SK-N-SH treated with all-trans-retinoic acid at 6 μM for 48 hours (cell line): ENCODE data around the gene CUBN.

Experiments used
- ARNTL ChIP-seq: fragments of 450-650 bp; formaldehyde crosslinking; IDR thresholded peaks from 2 replicates; pipeline ENCODE4 v1.5.0; 2020; ENCODE audit warnings: low read depth, mild to moderate bottlenecking, moderate library complexity, borderline replicate concordance
- BACH2 ChIP-seq: fragments of 250-450 bp; sonication (Bioruptor Pico); IDR thresholded peaks from 2 replicates; pipeline ENCODE4 v1.9.0; 2021; ENCODE audit warnings: mild to moderate bottlenecking, borderline replicate concordance
- PPARA ChIP-seq: fragments of 250-450 bp; sonication (Bioruptor Pico); IDR thresholded peaks from 2 replicates; pipeline ENCODE4 v1.5.0; 2020; ENCODE audit warnings: mild to moderate bottlenecking, borderline replicate concordance
- TOX ChIP-seq: fragments of 250-450 bp; sonication (Bioruptor Pico); IDR thresholded peaks from 2 replicates; pipeline ENCODE4 v1.8.0; 2021; ENCODE audit warnings: mild to moderate bottlenecking, moderate library complexity, borderline replicate concordance
- TSHZ2 ChIP-seq: fragments of 250-450 bp; sonication (Bioruptor Pico); IDR thresholded peaks from 2 replicates; pipeline ENCODE4 v1.5.0; 2020; ENCODE audit warnings: mild to moderate bottlenecking, moderate library complexity
- TF ChIP-seq, protein P1 (sequence below): fragments of 250-450 bp; sonication (Bioruptor Pico); IDR thresholded peaks from 2 replicates; pipeline ENCODE4 v1.8.0; 2020; ENCODE audit warnings: mild to moderate bottlenecking, moderate library complexity, borderline replicate concordance
- TF ChIP-seq, protein P2 (sequence below): fragments of 250-450 bp; sonication (Bioruptor Pico); IDR thresholded peaks from 2 replicates; pipeline ENCODE4 v1.5.1; 2020; ENCODE audit warnings: low read depth, mild to moderate bottlenecking, moderate library complexity

DNA sequence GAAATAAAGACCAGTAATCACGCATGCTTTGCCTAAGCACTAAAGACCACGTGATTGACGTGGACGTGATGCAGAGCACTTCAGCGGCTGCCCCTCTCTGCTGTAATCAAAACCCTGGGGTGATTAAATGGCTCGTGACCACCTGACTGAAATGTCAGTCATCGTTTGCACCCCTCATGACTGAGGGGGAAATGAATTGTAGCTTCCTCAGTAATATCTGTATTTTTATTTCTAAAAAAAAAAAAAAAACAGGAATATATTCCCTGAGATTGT, 164.3 kb downstream of the CUBN start:
- TF ChIP-seq ARNTL (CRISPR knock-in tag) (no peak), PPARA (CRISPR knock-in tag) (no peak), TSHZ2 (CRISPR knock-in tag) (no peak), TOX (no peak), BACH2 (CRISPR knock-in tag) (no peak)
- TF ChIP-seq, protein P1, sequence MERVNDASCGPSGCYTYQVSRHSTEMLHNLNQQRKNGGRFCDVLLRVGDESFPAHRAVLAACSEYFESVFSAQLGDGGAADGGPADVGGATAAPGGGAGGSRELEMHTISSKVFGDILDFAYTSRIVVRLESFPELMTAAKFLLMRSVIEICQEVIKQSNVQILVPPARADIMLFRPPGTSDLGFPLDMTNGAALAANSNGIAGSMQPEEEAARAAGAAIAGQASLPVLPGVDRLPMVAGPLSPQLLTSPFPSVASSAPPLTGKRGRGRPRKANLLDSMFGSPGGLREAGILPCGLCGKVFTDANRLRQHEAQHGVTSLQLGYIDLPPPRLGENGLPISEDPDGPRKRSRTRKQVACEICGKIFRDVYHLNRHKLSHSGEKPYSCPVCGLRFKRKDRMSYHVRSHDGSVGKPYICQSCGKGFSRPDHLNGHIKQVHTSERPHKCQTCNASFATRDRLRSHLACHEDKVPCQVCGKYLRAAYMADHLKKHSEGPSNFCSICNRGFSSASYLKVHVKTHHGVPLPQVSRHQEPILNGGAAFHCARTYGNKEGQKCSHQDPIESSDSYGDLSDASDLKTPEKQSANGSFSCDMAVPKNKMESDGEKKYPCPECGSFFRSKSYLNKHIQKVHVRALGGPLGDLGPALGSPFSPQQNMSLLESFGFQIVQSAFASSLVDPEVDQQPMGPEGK (CRISPR knock-in tag), result no peak
- TF ChIP-seq, protein P2, sequence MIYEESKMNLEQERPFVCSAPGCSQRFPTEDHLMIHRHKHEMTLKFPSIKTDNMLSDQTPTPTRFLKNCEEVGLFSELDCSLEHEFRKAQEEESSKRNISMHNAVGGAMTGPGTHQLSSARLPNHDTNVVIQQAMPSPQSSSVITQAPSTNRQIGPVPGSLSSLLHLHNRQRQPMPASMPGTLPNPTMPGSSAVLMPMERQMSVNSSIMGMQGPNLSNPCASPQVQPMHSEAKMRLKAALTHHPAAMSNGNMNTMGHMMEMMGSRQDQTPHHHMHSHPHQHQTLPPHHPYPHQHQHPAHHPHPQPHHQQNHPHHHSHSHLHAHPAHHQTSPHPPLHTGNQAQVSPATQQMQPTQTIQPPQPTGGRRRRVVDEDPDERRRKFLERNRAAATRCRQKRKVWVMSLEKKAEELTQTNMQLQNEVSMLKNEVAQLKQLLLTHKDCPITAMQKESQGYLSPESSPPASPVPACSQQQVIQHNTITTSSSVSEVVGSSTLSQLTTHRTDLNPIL (CRISPR knock-in tag), result no peak
